SK-N-SH (cell line): Measurements from ENCODE around the gene CHD8. TPM values are rescaled to one million over a fixed set of nuclear protein-coding genes. Genes with fewer than 3 reads are reported as not detected.
A peak's percentile ranks its signal among the peaks of the same experiment; 100 is the strongest.

Experiments used
- CTCF ChIA-PET: fragments of 300-600, 350-600 bp; formaldehyde crosslinking; extraction: SDS; loops from one replicate; lab custom pipeline; 2021; lab: Yijun Ruan, JAX
- POLR2A ChIA-PET: fragments of 350-600 bp; sonication (Branson Sonifier 250); formaldehyde crosslinking; extraction: SDS; loops from one replicate; lab custom pipeline; 2020; ENCODE audit warnings: antibody characterized with exemption, inconsistent platforms; lab: Yijun Ruan, JAX
- DNase-seq: peaks from one replicate; pipeline ENCODE4 v3.0.0; 2012
- H2AFZ ChIP-seq: fragments of 200-600 bp; sonication (generic); 2 replicates; pipeline ENCODE4 v1.8.1; 2016; ENCODE audit warnings: antibody characterized with exemption, mild to moderate bottlenecking, low read depth
- H3F3A ChIP-seq: fragments of 200-600 bp; sonication (generic); replicated peaks from 2 replicates; pipeline ENCODE3; 2016; ENCODE audit warnings: antibody characterized with exemption, mild to moderate bottlenecking; ENCODE audit not compliant: insufficient read depth
- H3K27ac ChIP-seq, 2 experiments: fragments of 200-500 bp in 1 of 2; fragments of 200-600 bp in 1 of 2; sonication (Bioruptor generic) in 1 of 2; sonication (generic), shearing (Covaris generic) in 1 of 2; 2 replicates each; pipeline versions ENCODE4 v1.5.1 to v1.6.1; 2014 to 2016; ENCODE audit warnings: low read depth in 2 of 2, inconsistent platforms in 1 of 2, low read length in 1 of 2, mild to moderate bottlenecking in 1 of 2, mixed read lengths in 1 of 2
- H3K27me3 ChIP-seq: fragments of 200-600 bp; sonication (generic), shearing (Covaris generic); 2 replicates; pipeline ENCODE4 v1.6.1; 2016; ENCODE audit warnings: mixed run types; ENCODE audit not compliant: insufficient read depth
- H3K36me3 ChIP-seq, 2 experiments: fragments of 200-500 bp in 1 of 2; fragments of 200-600 bp in 1 of 2; sonication (Bioruptor generic) in 1 of 2; sonication (generic) in 1 of 2; replicated peaks in 1 of 2; 2 replicates each; pipeline versions ENCODE3 to v1.5.1; 2014 to 2016; ENCODE audit warnings: low read length in 1 of 2, mild to moderate bottlenecking in 1 of 2; ENCODE audit not compliant: insufficient read depth in 2 of 2, control insufficient read depth in 1 of 2
- H3K4me1 ChIP-seq, 2 experiments: fragments of 200-500 bp in 1 of 2; fragments of 200-600 bp in 1 of 2; sonication (Bioruptor generic) in 1 of 2; sonication (generic), shearing (Covaris generic) in 1 of 2; 2 replicates each; pipeline versions ENCODE4 v1.5.1 to v1.6.1; 2014 to 2016; ENCODE audit warnings: low read depth in 1 of 2, low read length in 1 of 2, mixed run types in 1 of 2; ENCODE audit not compliant: insufficient read depth in 2 of 2, control insufficient read depth in 1 of 2
- H3K4me2 ChIP-seq: fragments of 200-600 bp; sonication (generic), shearing (Covaris generic); 2 replicates; pipeline ENCODE4 v1.6.1; 2017; ENCODE audit warnings: mixed run types
- H3K4me3 ChIP-seq, 2 experiments: fragments of 200-500 bp in 1 of 2; fragments of 200-600 bp in 1 of 2; sonication (Bioruptor generic) in 1 of 2; sonication (generic), shearing (Covaris generic) in 1 of 2; 2 replicates each; pipeline versions ENCODE4 v1.5.1 to v1.8.1; 2014 to 2016; ENCODE audit warnings: low read depth in 2 of 2, inconsistent platforms in 1 of 2, low read length in 1 of 2, mild to moderate bottlenecking in 1 of 2, mixed read lengths in 1 of 2, moderate library complexity in 1 of 2
- H3K79me2 ChIP-seq: fragments of 200-600 bp; sonication (generic); 2 replicates; pipeline ENCODE4 v1.8.1; 2017; ENCODE audit warnings: mild to moderate bottlenecking; ENCODE audit not compliant: insufficient read depth
- H3K9ac ChIP-seq: fragments of 200-600 bp; sonication (generic); 2 replicates; pipeline ENCODE4 v1.6.1; 2017; ENCODE audit warnings: mixed run types
- H3K9me2 ChIP-seq: fragments of 200-600 bp; sonication (generic); 2 replicates; pipeline ENCODE4 v1.6.1; 2017; ENCODE audit warnings: mixed run types
- H3K9me3 ChIP-seq: fragments of 200-600 bp; sonication (generic); 2 replicates; pipeline ENCODE4 v1.6.1; 2017; ENCODE audit warnings: mixed run types, mild to moderate bottlenecking, moderate library complexity
- H4K20me1 ChIP-seq: fragments of 200-600 bp; sonication (generic); 2 replicates; pipeline ENCODE4 v1.6.1; 2017; ENCODE audit warnings: mild to moderate bottlenecking, mixed run types; ENCODE audit not compliant: insufficient read depth
- FOXM1 ChIP-seq: IDR thresholded peaks from 2 replicates; pipeline ENCODE4 v1.4.0; 2012; ENCODE audit warnings: low read depth, mild to moderate bottlenecking
- GATA2 ChIP-seq: sonication (generic); formaldehyde crosslinking; IDR thresholded peaks from 2 replicates; pipeline ENCODE4 v1.5.0; 2020; ENCODE audit warnings: mild to moderate bottlenecking, missing genetic modification reagents
- RAD21 ChIP-seq: IDR thresholded peaks from 2 replicates; pipeline ENCODE4 v1.6.1; 2012; ENCODE audit warnings: mild to moderate bottlenecking, low read length
- REST ChIP-seq: IDR thresholded peaks from 2 replicates; pipeline ENCODE4 v1.6.1; 2012; ENCODE audit warnings: mild to moderate bottlenecking, low read depth, low read length, moderate library complexity
- RFX5 ChIP-seq: IDR thresholded peaks from 2 replicates; pipeline ENCODE4 v1.6.1; 2012; ENCODE audit warnings: mild to moderate bottlenecking, improper control_type of control experiment, low read length
- SMC3 ChIP-seq: IDR thresholded peaks from 2 replicates; pipeline ENCODE4 v1.6.1; 2012; ENCODE audit warnings: low read depth, low read length, improper control_type of control experiment
- ZBTB33 ChIP-seq: IDR thresholded peaks from 2 replicates; pipeline ENCODE4 v1.4.0; 2012; ENCODE audit warnings: low read depth, borderline replicate concordance
- WGBS: methylation state at CpG from one replicate; pipeline ENCODE4 v1.1.6; 2017; ENCODE audit warnings: low lambda C conversion rate; 5-methylcytosine and 5-hydroxymethylcytosine counted together
- polyA plus RNA-seq, 3 experiments: library from polyadenylated mRNA; depleted of rRNA; stranded (reverse); fragments of >200 nt; gene quantifications; 2 replicates each; pipeline ENCODE4 v1.2.3, GENCODE V29; 2012
- TF ChIP-seq, protein P1 (sequence below): fragments of 200-600 bp; sonication (generic); IDR thresholded peaks from 2 replicates; pipeline ENCODE4 v1.6.1; 2017; ENCODE audit warnings: antibody characterized with exemption, mild to moderate bottlenecking, moderate library complexity

CHD8 gene
- polyA plus RNA-seq, 1 of the 3 experiments (the other 2 are of a cell fraction) = 25.3 TPM

DNA sequence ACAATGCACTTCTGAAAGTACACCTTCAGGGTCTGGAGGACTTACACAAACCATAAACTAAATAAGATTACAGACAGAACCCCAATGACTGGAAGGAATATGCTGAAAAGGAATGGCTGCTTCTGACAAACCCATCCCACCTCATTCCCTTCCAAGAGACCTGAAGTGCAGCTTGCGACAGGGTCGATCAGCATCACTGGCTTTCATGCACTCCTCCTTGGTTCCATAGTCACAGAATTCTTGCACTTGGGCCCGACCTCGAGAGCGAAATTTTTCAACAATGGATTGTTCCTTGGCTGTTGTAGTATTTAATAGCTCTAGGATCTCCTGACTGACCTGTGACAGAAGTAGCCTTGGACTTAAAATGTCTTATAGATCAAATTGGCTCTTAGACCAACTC is 45.6 kb upstream of the CHD8 start (continued):
- TF ChIP-seq ZBTB33 (no peak), RFX5 (no peak)

DNA sequence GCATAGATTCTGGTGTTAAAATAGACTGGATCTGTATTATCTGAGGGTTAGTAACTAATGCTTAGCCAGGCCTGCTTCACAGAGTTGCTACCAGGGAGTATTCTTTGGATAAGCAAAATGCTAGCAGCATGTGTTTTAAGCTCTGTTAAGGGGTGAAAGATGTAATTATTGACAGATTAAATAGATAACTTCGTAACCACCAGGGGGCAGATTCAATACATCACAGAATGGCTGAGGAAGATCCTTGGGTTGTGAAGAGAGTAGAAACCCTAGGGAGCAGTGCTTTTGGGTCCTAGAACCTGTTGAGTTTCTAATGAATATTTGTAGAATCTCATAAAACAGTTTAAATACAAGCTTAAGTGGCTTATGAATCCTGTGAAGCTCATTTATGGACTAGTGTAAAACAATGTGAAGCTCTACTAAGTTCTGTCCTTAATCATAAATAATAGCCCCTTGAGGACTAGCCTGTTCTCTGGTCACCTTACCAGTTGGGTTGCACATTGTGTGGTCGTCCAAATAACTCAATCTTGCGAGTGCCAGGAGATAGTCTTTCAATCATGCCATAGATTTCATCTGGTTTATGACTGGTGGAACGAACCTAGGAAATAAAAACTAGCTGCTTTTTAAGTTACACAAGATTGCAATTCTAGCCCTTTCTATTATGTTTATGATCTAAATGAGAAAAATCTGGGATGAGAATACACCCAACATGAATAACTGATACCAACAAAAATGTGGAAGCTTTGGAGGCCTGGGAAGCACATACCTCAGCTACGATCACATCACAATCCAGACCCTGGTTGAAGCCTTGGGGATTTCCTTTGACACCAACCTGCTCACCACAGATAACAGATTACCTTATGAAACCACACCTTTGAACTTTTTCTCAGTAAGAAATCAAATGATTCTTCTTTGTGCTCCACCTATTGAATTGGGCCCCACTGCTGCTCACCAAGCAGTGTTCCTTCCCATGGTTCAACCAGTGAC is 42.9 kb upstream of the CHD8 start:
- DNase-seq = peak; percentile 51
- ChIA-PET CTCF (interaction anchor here (0.7 to 6.6 kb wide), 24 partner anchors 8 to 86 kb away, joined by 3 to 49 read pairs (median 7); partner anchors contain the start of genes METTL3, RAB2B, SALL2 and TOX4), POLR2A (interaction anchor here (1.2 to 1.8 kb wide), 2 partner anchors 12 to 55 kb away, joined by 3 to 12 read pairs; partner anchors contain the start of gene METTL3)
- Histone ChIP-seq H3K4me1 (peaks cover 6 to 10% of the 10 kb centered on the region in 2 experiments; a peak in 2 of 4 replicates), H3K27ac (peak overlapping the region; percentile 25 to 48; a peak in 3 of 4 replicates), H4K20me1 (no peaks in the 10 kb centered on the region), H3K4me3 (no peak overlapping the region), H3K36me3 (peaks cover 75 to 83% of the 10 kb centered on the region in 2 experiments), H2AFZ (no peak overlapping the region), H3K9me3 (no peaks in the 10 kb centered on the region), H3K9me2 (no peaks in the 10 kb centered on the region), H3K4me2 (no peak overlapping the region), H3K79me2 (peaks cover 7% of the 10 kb centered on the region; the same call in 1 of the 2 replicates), H3F3A (peaks cover 33% of the 10 kb centered on the region), H3K9ac (no peak overlapping the region), H3K27me3 (no peaks in the 10 kb centered on the region)
- WGBS = 72% methylated on average over 5 of the region's 5 CpGs
- TF ChIP-seq SMC3 = peak; percentile 49; the same call in 1 of the 2 replicates
- TF ChIP-seq GATA2 = 0 out of 2 replicates have a peak, but pooled peaks have one; percentile 23
- TF ChIP-seq RAD21 = peak; percentile 63
- TF ChIP-seq FOXM1 = no peak
- TF ChIP-seq, protein P1, sequence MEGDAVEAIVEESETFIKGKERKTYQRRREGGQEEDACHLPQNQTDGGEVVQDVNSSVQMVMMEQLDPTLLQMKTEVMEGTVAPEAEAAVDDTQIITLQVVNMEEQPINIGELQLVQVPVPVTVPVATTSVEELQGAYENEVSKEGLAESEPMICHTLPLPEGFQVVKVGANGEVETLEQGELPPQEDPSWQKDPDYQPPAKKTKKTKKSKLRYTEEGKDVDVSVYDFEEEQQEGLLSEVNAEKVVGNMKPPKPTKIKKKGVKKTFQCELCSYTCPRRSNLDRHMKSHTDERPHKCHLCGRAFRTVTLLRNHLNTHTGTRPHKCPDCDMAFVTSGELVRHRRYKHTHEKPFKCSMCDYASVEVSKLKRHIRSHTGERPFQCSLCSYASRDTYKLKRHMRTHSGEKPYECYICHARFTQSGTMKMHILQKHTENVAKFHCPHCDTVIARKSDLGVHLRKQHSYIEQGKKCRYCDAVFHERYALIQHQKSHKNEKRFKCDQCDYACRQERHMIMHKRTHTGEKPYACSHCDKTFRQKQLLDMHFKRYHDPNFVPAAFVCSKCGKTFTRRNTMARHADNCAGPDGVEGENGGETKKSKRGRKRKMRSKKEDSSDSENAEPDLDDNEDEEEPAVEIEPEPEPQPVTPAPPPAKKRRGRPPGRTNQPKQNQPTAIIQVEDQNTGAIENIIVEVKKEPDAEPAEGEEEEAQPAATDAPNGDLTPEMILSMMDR = peak; percentile 71
- no peak for TF ChIP-seq RFX5
- no peak for TF ChIP-seq REST
